ENCODE data around the gene TAF1B. TPM values are rescaled to one million over a fixed set of nuclear protein-coding genes. Genes with fewer than 3 reads are reported as not detected.

Gene TAF1B
- total RNA-seq, 4 donors from 2014 or later: 10.8 to 21.4 (median 17.9) TPM

DNA sequence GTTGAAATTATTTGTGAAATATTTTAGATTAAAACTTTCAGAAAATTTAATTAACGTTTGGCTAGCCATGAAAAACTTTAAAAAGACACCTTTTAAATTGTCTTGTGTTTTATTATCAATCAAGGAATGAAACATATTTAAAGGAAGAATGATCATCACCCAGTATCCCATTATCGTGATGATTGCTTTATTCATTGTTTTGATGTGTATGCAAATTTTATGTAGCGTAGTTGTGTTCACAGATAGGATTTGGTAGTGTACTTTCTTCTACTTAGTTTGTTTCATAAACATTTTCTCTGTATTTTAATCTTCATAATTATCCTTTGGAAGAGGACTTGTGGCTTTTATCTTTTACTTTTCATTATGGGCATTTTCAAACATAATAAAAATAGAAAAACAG, 116.0 kb downstream of the TAF1B start:
- TF ChIP-seq POLR2A (IDR thresholded peaks at IDR 0.05) (no peak), EP300 (IDR thresholded peaks at IDR 0.05) (no peak), CTCF (IDR thresholded peaks at IDR 0.05) (no peak)
- Histone ChIP-seq H3K36me3 (no peaks in the 10 kb centered on the region), H3K4me3 (no peak overlapping the region), H3K4me1 (no peaks in the 10 kb centered on the region), H3K27ac (no peak overlapping the region), H3K9me3 (no peaks in the 10 kb centered on the region), H3K27me3 (no peaks in the 10 kb centered on the region)
- DNase-seq (ENCODE audit: low spot score in 2 of 2): no peak
- WGBS, 2 donors: 92% methylated on average over 3 of the region's 3 CpGs

- no peaks in the 10 kb centered on the region for H3K4me1 ChIP-seq
- H3K27me3 ChIP-seq: no peaks in the 10 kb centered on the region
- no peaks in the 10 kb centered on the region for H3K36me3 ChIP-seq
- TF ChIP-seq EP300 (IDR thresholded peaks at IDR 0.05) (no peak), POLR2A (IDR thresholded peaks at IDR 0.05) (no peak), CTCF (IDR thresholded peaks at IDR 0.05) (no peak)
- 71 to 72% methylated on average over 10 of the region's 10 CpGs for WGBS, 2 donors
- no peaks in the 10 kb centered on the region for H3K9me3 ChIP-seq
- no peak overlapping the region for H3K4me3 ChIP-seq
- no peak for DNase-seq (ENCODE audit: low spot score in 2 of 2)
- no peak overlapping the region for H3K27ac ChIP-seq
Measured at GRCh38 chr2:9961013-9961412, 117.7 kb downstream of the TAF1B start.

DNA sequence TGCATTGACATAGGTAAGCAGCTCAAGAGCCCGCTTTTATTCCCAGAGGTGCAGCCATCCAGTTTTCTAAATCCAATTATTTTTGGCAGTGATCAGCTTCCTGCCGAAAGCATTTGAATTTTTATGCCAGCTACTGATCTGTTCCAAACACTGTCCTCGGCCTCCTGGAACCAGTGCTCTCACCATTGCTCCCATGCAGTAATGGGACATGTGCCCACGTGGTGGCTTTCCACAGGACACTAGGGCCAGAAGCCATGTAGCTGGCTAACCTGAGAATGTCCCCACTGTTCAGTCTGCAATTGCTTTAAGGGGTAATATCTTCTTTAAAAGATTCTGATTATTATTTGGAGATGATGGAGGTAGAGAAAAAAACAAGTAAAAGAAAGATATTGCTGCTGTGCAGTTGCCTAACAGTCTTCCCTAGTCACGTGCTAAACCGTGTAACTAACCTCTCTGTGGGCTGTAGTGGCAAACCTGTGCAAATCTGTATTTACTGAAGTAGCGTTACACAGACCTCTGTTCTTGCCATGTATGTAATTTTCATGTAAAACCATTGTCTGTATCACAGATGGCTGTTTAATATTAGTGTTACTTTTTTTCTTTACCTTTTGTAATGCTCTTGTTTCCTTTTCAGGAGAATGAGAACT, 121.2 kb downstream of the TAF1B start:
- Histone ChIP-seq H3K4me3 (no peak overlapping the region), H3K27ac (no peak overlapping the region), H3K36me3 (no peaks in the 10 kb centered on the region), H3K27me3 (no peaks in the 10 kb centered on the region), H3K9me3 (no peaks in the 10 kb centered on the region), H3K4me1 (no peaks in the 10 kb centered on the region)
- WGBS, 2 donors: 81 to 88% methylated on average over 7 of the region's 7 CpGs
- TF ChIP-seq POLR2A (IDR thresholded peaks at IDR 0.05): no peak
- no peak for TF ChIP-seq CTCF (IDR thresholded peaks at IDR 0.05)
- TF ChIP-seq EP300 (IDR thresholded peaks at IDR 0.05): no peak
- no peak for DNase-seq (ENCODE audit: low spot score in 2 of 2)

- TF ChIP-seq POLR2A (IDR thresholded peaks at IDR 0.05) (no peak), CTCF (IDR thresholded peaks at IDR 0.05) (no peak), EP300 (IDR thresholded peaks at IDR 0.05) (no peak)
- Histone ChIP-seq H3K27ac (no peak overlapping the region), H3K4me3 (no peak overlapping the region), H3K4me1 (no peaks in the 10 kb centered on the region), H3K36me3 (no peaks in the 10 kb centered on the region), H3K9me3 (no peaks in the 10 kb centered on the region), H3K27me3 (no peaks in the 10 kb centered on the region)
- no peak for DNase-seq (ENCODE audit: low spot score in 2 of 2)
- 92 to 93% methylated on average over 8 of the region's 8 CpGs for WGBS, 2 donors
Measured at GRCh38 chr2:9965119-9965822, 122.0 kb downstream of the TAF1B start.

GRCh38 chr2:9966491-9967022, 123.3 kb downstream of the TAF1B start:
- DNase-seq (ENCODE audit: low spot score in 2 of 2): no peak
- H3K9me3 ChIP-seq: no peaks in the 10 kb centered on the region
- no peaks in the 10 kb centered on the region for H3K4me1 ChIP-seq
- TF ChIP-seq EP300 (IDR thresholded peaks at IDR 0.05) (no peak), POLR2A (IDR thresholded peaks at IDR 0.05) (no peak), CTCF (IDR thresholded peaks at IDR 0.05) (no peak)
- H3K36me3 ChIP-seq: no peaks in the 10 kb centered on the region
- WGBS, 2 donors: 78 to 82% methylated on average over 3 of the region's 3 CpGs
- no peaks in the 10 kb centered on the region for H3K27me3 ChIP-seq
- no peak overlapping the region for H3K27ac ChIP-seq
- H3K4me3 ChIP-seq: no peak overlapping the region
